T-helper 1 cell treated with Interleukin-12 subunit alpha and Interleukin-12 subunit beta and Interleukin-4 antibody, amounts not matched to agents 30 μg/mL and 1 μg/mL, for 36 hours (primary cell): ENCODE results near the gene SLC6A11.

Experiments used
- H3K27ac Mint-ChIP-seq: one replicate; pipeline ENCODE4 v1.8.0; 2021; ENCODE audit warnings: mild to moderate bottlenecking, mixed read lengths
- H3K27me3 Mint-ChIP-seq: one replicate; pipeline ENCODE4 v1.8.0; 2021; ENCODE audit warnings: low read depth, mixed read lengths
- H3K36me3 Mint-ChIP-seq: one replicate; pipeline ENCODE4 v1.8.0; 2021; ENCODE audit warnings: low read depth, mixed read lengths
- H3K4me1 Mint-ChIP-seq: one replicate; pipeline ENCODE4 v1.8.0; 2021; ENCODE audit warnings: low read depth, mixed read lengths
- H3K4me3 Mint-ChIP-seq: one replicate; pipeline ENCODE4 v1.8.0; 2021; ENCODE audit warnings: mild to moderate bottlenecking, moderate library complexity, mixed read lengths
- H3K9me3 Mint-ChIP-seq: one replicate; pipeline ENCODE4 v1.8.0; 2021; ENCODE audit warnings: mixed read lengths

The SLC6A11 gene

DNA sequence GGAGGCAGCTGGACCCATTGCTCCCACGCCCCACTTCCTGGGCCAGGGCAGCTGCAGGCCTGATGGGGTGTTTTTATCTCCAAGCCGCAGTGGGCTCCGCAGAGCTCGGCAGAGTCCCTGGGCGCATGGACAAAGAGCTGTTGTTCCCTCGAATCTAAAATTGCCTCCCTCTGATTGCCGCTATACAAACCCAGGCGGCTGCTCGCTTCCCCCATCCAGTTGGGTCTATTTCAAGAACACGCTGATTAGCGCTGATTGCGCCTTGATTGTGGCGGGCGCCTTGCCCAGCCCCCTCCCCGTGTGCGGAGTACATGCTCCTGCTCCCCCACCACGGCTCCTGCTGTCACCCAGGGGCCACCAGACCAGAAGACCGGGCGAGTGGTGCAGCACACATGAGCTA lies 133.2 kb downstream of the SLC6A11 start:
- Mint-ChIP-seq H3K36me3 (no peaks in the 10 kb centered on the region), H3K27me3 (no peaks in the 10 kb centered on the region), H3K27ac (no peak overlapping the region), H3K9me3 (no peaks in the 10 kb centered on the region), H3K4me1 (no peaks in the 10 kb centered on the region), H3K4me3 (no peak overlapping the region)

DNA sequence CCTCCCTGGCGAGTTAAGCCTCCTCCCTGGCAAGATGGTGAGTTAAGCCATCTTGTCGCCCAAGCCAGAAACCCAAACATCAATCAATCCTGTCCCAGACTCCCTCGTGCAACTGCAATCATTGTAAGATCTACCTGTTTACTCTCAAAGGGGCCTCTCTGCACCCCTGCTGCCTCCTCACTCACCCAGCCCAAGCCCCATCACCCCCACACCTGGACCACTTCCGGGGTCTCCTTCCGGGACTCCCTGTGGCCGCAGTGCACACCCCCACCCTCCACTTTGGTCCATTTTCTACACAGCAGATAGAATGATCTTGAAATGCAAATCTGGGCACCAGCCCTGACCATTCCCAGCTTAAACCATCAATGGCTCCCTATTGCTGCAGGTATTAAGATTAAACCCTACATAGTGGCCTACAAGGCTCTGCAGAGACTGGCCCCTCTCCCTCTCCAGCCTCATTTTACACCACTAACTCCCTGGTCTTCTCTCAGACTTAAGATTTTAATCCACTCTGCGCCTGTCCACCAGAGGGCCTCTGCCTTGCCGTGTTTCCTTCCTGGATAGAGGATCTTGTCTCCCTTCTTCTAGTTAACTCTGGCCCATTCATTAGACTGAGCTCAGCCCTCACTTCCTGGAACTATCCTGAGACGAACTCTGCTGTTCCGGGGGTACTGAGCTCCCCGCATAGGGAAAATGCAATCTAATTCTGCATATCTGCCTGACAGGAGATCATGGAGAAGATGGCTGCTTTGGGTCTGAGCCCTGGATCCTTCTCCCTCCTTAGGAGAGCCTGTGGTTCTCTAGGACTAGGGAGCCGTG lies 134.7 kb downstream of the SLC6A11 start:
- Mint-ChIP-seq H3K36me3 (no peaks in the 10 kb centered on the region), H3K27ac (no peak overlapping the region), H3K9me3 (no peaks in the 10 kb centered on the region), H3K4me3 (no peak overlapping the region), H3K27me3 (no peaks in the 10 kb centered on the region), H3K4me1 (no peaks in the 10 kb centered on the region)

DNA sequence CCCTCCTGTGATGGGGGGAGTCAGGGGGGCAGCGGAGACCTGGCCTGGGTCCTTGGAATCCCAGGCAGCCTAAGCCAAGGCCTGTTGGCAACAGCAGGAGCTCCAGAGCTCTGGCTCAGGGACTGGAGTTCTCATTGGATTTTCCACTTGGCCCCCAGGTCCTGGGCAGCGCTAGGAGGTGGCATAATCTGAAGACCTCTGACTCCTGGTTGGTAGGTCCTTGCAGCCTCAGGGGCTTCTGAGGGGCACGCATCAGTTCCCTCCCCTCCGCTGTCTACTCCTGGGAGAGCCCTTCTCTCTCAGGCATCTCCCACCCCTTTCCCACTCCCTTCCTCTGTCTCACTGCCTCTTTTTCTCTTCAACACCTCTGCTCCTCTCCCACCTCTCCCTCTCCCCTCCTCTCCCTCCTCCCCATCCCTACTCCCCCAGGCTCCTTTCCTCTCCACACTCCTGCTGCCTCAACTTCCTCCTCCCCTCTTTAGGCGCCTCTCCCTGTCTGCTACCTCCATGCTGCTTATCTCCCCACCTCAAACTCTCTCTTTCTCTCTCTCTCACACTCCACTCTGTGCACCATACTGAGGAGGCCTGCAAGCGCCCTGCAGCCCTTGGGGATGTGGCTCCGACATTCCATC lies 135.4 kb downstream of the SLC6A11 start:
- Mint-ChIP-seq H3K27me3 (no peaks in the 10 kb centered on the region), H3K36me3 (no peaks in the 10 kb centered on the region), H3K27ac (no peak overlapping the region), H3K4me1 (no peaks in the 10 kb centered on the region), H3K4me3 (no peak overlapping the region), H3K9me3 (no peaks in the 10 kb centered on the region)

DNA sequence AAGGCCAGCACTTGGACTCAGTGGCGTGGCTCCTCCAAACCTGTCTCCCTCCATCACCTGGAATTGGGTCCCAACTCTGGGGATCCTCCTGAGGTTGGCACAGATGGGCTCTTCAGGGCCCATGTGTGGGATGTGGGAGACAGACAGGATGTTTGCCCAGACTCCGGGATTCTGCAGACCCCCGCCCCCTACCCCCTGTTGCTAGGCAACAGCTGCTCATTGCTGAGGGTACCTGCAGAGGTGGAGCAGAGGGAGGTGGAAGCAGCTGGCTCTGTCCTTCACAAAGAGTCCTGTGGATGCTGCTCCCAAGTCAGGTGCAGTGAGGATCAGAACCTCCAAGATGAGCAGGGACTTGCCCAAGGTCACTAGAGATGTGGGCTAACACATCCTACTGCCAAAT lies 136.5 kb downstream of the SLC6A11 start:
- H3K9me3 Mint-ChIP-seq: no peaks in the 10 kb centered on the region
- H3K27ac Mint-ChIP-seq: no peak overlapping the region

DNA sequence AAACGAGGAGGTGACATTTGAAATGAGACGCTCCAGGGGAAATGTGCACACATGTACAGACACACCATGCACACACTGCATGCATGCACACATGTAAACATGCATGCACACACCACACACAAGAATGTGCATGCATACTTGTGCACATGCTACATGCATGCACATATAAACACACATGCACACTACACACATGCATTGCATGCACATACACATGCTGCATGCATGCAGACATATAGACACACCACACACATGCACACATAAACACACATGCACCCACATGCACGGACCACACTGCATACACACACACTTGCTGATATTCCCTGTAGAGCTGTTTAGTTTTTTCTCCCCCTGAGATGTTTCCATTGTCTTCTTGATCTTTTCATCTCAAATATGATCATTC lies 138.7 kb downstream of the SLC6A11 start:
- Mint-ChIP-seq H3K36me3 (no peaks in the 10 kb centered on the region), H3K27me3 (no peaks in the 10 kb centered on the region), H3K9me3 (no peaks in the 10 kb centered on the region), H3K27ac (no peak overlapping the region), H3K4me1 (no peaks in the 10 kb centered on the region), H3K4me3 (no peak overlapping the region)

More for the DNA sequence above, 136.5 kb downstream of the SLC6A11 start:
- Mint-ChIP-seq H3K4me1 (no peaks in the 10 kb centered on the region), H3K4me3 (no peak overlapping the region), H3K36me3 (no peaks in the 10 kb centered on the region), H3K27me3 (no peaks in the 10 kb centered on the region)

DNA sequence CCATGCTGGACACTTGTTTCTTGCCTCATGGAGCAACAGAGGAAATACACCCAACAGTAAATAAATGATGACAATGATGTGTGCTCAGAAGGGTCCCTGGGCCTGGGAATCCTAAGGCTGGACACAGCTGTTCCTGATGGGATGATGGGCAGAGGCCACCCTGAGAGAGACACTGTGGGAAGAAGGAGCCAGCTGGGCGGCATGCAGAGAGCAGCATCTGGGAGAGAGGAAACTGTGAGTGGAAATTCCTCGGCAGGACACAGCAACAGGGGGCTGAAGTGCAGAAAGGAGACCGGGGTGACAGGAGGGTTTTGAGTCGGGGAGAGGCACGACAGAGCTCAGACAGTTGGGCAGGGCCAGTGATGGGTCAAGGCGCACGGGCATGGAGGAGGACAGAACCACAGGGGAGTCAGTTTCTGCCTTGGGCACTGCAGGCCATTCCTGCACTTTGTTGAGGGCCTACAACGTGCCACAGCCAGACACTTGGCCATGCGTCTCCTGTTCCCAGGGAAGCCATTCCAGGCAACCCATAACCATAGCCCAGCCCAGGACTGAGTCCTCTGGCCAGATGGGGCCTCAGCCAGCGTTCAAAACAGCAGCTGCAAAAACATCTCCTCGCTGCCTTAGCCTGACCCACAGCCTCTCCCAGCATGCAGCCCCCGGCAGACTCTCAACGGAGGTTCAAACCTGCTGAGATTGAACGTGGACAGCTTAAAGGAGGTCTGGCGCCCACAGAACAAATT lies 139.9 kb downstream of the SLC6A11 start:
- no peaks in the 10 kb centered on the region for H3K4me1 Mint-ChIP-seq
- no peak overlapping the region for H3K27ac Mint-ChIP-seq
- no peaks in the 10 kb centered on the region for H3K36me3 Mint-ChIP-seq
- no peaks in the 10 kb centered on the region for H3K27me3 Mint-ChIP-seq
- H3K4me3 Mint-ChIP-seq: no peak overlapping the region
- H3K9me3 Mint-ChIP-seq: no peaks in the 10 kb centered on the region

DNA sequence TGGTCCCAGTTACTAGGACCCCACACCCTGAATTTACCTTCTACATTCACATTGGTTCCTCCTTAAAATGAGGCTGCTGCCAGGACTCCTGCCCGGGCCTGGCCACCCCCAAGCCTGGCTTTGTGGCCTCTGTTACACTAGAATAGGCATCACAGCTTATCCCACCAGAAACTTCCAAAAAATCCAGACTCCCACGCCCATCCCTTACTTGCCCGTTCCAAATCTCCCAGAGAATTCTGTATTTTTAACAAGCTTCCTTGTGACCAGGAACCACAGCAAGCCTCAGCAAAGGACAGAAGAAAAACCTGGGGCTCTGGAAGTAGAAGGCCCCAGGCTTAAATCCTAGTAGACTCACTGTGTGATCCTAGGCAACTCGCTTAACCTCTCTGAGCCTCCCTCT lies 140.5 kb downstream of the SLC6A11 start:
- Mint-ChIP-seq H3K27ac (no peak overlapping the region), H3K4me3 (no peak overlapping the region)

DNA sequence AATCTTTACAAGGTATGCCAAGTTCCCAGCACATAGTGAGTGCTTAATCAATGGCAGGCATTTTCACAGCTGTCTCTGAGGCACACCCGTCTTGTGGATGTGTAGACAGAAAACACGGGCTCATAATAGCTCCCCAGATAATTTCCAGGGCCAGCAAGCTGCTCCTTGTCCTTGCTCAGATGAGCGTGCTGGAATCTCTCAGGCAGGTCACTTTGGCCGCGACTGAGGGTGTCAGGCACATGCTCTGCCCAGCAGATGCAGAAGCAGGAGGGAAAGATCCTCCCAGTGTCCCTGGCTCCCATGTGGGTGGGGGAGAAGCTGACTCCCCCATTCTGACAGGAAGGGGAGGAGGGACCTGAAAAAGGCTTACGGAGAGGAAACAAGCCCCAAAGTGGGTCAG lies 141.0 kb downstream of the SLC6A11 start:
- no peaks in the 10 kb centered on the region for H3K4me1 Mint-ChIP-seq
- no peaks in the 10 kb centered on the region for H3K36me3 Mint-ChIP-seq
- no peak overlapping the region for H3K27ac Mint-ChIP-seq
- H3K9me3 Mint-ChIP-seq: no peaks in the 10 kb centered on the region
- no peaks in the 10 kb centered on the region for H3K27me3 Mint-ChIP-seq
- no peak overlapping the region for H3K4me3 Mint-ChIP-seq

More for the DNA sequence above, 140.5 kb downstream of the SLC6A11 start:
- Mint-ChIP-seq H3K4me1 (no peaks in the 10 kb centered on the region), H3K36me3 (no peaks in the 10 kb centered on the region), H3K27me3 (no peaks in the 10 kb centered on the region), H3K9me3 (no peaks in the 10 kb centered on the region)

DNA sequence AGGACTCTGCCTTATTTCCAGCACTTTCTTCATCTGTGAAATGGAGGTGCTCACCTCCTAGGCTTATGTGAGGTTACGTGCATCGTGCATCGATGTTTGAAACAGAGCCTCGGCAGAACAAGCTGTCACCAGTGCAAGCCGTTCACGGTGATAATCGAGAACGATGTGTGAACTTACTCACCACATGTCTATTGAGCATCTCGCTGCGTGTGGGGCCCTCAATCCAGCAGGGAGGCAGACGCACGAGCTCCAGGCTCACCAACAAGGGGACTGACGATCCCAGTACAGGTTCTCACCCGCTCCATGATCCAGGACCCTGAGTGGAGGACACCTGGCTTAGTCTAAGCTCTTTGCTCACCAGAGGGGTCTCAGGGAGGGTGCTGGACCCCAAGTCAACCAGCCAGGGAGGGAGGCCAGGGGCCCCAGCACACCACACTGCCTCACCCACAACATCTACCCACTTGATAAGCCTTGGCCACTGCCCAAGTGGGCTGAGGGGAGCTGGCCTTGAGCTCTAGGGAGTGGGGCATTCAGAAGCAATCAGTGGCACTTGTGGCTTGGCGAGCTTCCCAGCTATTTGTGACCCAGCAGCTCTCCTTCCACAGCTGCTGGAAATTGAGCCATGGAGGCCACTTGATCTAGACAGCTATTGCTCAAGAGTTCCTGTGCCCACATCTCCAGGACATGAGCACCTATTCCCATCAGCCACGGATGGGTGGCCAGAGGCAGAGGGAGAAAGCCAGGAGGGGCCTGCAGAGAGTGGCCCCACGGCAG lies 142.1 kb downstream of the SLC6A11 start:
- no peaks in the 10 kb centered on the region for H3K27me3 Mint-ChIP-seq
- H3K27ac Mint-ChIP-seq: no peak overlapping the region
- H3K36me3 Mint-ChIP-seq: no peaks in the 10 kb centered on the region
- H3K4me3 Mint-ChIP-seq: no peak overlapping the region
- no peaks in the 10 kb centered on the region for H3K9me3 Mint-ChIP-seq
- H3K4me1 Mint-ChIP-seq: no peaks in the 10 kb centered on the region

DNA sequence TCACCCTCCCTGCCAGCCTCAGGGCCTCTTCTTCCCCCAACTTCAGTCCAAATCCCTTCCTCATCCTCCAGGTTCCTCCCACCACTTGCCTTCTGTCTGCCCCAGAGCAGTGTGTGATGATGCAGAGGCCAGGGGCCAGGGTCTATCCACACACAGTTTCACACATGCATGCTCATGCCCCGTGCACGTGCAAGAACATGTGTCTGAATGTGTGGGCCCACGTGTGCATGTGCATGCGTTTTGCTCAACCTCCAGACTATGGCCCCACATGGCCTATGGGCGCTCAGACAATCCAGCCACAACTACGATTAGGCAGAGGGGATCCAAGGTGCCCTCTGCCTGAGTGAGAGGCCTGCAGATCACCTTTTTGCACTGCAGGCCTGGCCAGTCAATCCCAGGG lies 144.2 kb downstream of the SLC6A11 start:
- no peak overlapping the region for H3K27ac Mint-ChIP-seq
- no peaks in the 10 kb centered on the region for H3K4me1 Mint-ChIP-seq
- H3K4me3 Mint-ChIP-seq: no peak overlapping the region
- no peaks in the 10 kb centered on the region for H3K36me3 Mint-ChIP-seq
- H3K9me3 Mint-ChIP-seq: no peaks in the 10 kb centered on the region
- no peaks in the 10 kb centered on the region for H3K27me3 Mint-ChIP-seq

DNA sequence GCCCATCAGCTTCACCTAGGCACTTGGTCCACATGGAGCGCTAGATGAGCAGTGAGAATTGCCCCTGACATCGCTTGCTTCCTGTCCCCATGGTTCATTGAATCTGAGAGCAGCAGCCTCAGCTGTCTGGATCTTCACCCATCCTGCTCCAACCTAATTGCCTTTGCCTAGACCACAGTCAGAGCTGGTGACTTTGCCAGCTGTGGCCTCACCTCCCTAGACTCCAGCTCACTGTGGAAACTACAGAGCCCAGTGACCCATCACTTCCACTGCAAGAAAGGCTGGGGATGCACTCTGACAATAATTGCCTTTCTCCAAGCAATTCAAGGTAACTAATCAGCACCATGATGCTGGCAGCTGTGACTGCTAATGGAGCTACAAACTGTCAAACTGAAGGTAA lies 145.9 kb downstream of the SLC6A11 start:
- no peaks in the 10 kb centered on the region for H3K36me3 Mint-ChIP-seq
- no peak overlapping the region for H3K27ac Mint-ChIP-seq
- H3K4me3 Mint-ChIP-seq: no peak overlapping the region
- H3K27me3 Mint-ChIP-seq: no peaks in the 10 kb centered on the region
- H3K9me3 Mint-ChIP-seq: no peaks in the 10 kb centered on the region
- no peaks in the 10 kb centered on the region for H3K4me1 Mint-ChIP-seq

DNA sequence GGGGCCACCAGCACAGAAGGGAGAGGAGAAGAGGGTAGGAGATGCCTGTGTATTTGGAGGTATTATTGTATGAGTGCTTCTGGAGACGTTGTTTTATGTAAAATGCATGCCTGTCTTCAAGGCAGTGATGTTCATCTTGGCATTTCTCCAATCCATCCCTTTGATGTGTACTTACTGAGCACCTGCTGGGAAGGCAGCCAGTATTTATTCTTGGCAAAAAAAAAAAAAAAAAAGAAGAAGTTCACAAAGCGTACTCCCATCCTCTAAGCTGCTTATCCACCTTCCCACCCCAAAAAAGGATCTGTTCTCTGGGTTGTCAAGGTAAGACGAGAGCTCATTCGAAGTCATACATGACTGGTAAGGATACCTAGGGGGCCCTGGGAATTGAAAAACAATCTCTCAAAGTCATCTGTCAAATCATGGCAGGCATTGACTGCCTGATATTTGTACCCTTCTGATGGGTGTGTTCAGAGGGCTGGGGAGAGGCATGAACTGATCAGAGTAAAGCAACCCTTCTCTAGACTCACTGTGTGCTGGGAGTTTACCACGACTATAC lies 146.5 kb downstream of the SLC6A11 start:
- no peaks in the 10 kb centered on the region for H3K4me1 Mint-ChIP-seq
- no peaks in the 10 kb centered on the region for H3K9me3 Mint-ChIP-seq
- H3K27me3 Mint-ChIP-seq: no peaks in the 10 kb centered on the region
- H3K4me3 Mint-ChIP-seq: no peak overlapping the region
- H3K27ac Mint-ChIP-seq: no peak overlapping the region
- H3K36me3 Mint-ChIP-seq: no peaks in the 10 kb centered on the region

DNA sequence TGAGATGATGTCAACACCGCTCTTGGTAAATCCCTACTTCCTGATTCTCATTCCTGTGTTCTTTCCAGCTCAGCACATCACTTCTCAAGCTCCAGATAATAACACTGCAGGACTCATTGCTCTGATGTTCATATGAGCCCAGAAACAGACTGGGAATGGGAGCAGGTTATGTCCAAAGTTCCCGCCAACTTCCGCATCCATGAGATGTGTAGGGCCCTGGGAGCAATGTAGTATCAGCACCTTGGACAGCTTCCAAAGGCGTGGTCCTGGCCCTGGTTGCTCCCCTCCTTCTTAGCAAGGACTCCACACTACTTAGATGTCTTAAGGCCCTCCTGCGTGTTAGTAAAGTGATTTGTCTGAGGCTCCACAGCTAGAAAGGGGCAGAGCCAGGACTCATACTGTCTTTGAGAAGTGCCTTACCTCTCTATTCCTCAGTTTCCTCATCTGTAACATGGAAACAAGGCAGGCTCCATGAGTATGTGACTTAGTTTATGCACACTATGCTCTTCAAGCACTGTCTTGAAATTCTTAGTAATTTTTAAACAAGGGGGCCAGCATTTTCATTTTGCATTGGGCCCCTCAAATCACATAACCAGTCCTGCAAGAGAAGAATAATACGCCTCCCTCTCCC lies 148.6 kb downstream of the SLC6A11 start:
- no peaks in the 10 kb centered on the region for H3K4me1 Mint-ChIP-seq
- H3K27me3 Mint-ChIP-seq: no peaks in the 10 kb centered on the region
- H3K4me3 Mint-ChIP-seq: no peak overlapping the region
- no peak overlapping the region for H3K27ac Mint-ChIP-seq
- no peaks in the 10 kb centered on the region for H3K36me3 Mint-ChIP-seq
- no peaks in the 10 kb centered on the region for H3K9me3 Mint-ChIP-seq

DNA sequence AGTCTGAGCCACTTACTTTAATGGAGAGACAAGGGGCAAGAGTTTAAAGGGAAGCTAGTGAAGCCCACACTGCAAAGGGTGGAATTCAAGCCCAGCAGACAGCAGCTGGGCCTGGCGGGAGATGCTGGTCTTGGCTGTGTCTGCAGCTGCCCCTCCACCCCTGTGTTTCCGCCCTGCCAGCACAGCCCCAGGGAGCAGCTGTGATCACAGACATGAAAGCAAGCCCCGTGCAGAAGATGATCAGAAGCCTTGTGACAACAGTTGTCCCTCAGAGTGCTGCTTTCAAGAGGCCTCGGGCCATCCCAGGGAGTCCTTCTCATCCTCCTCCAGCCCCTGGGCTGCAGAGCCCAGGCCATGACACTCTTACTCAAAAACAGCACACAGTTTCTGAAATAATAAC lies 152.4 kb downstream of the SLC6A11 start:
- no peaks in the 10 kb centered on the region for H3K4me1 Mint-ChIP-seq
- no peaks in the 10 kb centered on the region for H3K36me3 Mint-ChIP-seq
- H3K27ac Mint-ChIP-seq: no peak overlapping the region
- H3K27me3 Mint-ChIP-seq: no peaks in the 10 kb centered on the region
- no peaks in the 10 kb centered on the region for H3K9me3 Mint-ChIP-seq
- H3K4me3 Mint-ChIP-seq: no peak overlapping the region
